GM12873 (cell line): Measurements from ENCODE around the gene TMEM106C.

Experiments used
- CTCF ChIP-seq: IDR thresholded peaks from 2 replicates; pipeline ENCODE4 v1.5.1; 2012; ENCODE audit warnings: low read depth, mild to moderate bottlenecking, moderate library complexity, low read length, control low read depth; ENCODE audit not compliant: insufficient read depth; ENCODE audit errors: missing control alignments

The TMEM106C gene

GRCh38 chr12:47981496-47982260 is 18.3 kb downstream of the TMEM106C start:
- no peak for TF ChIP-seq CTCF

- TF ChIP-seq CTCF, result no peak
Observed at GRCh38 chr12:47982311-47982710, 18.9 kb downstream of the TMEM106C start.

- TF ChIP-seq CTCF, result no peak
Observed at GRCh38 chr12:47982770-47983169, 19.4 kb downstream of the TMEM106C start.

- no peak for TF ChIP-seq CTCF
Observed at GRCh38 chr12:47983541-47984115, 20.2 kb downstream of the TMEM106C start.

GRCh38 chr12:47984331-47984801 is 21.0 kb downstream of the TMEM106C start:
- TF ChIP-seq CTCF, result no peak

GRCh38 chr12:47985596-47986290 is 22.3 kb downstream of the TMEM106C start:
- no peak for TF ChIP-seq CTCF

GRCh38 chr12:47986291-47986660 is 22.9 kb downstream of the TMEM106C start:
- TF ChIP-seq CTCF, result no peak
